K562 (cell line): ENCODE results near the gene IMMP2L. TPM values are rescaled to one million over a fixed set of nuclear protein-coding genes. Genes with fewer than 3 reads are reported as not detected.

Experiments
- ATAC-seq: fragments of 200-7000 bp; cut with Tn5 transposase; 3 replicates; pipeline ENCODE4 v1.9.1; 2020; ENCODE audit warnings: moderate library complexity
- BruUV-seq: library from RNA; stranded (reverse); fragments of 400-500 nt; replicated peaks from 2 replicates; lab custom pipeline; 2021; lab: Mats Ljungman, UMichigan
- CTCF ChIA-PET: fragments of 300-600 bp; formaldehyde crosslinking; extraction: SDS; loops from one replicate; lab custom pipeline; 2021; ENCODE audit warnings: low intra/inter-chr PET ratio; lab: Yijun Ruan, JAX
- POLR2A ChIA-PET: fragments of 300-600, 350-650 bp; sonication (Branson Sonifier 250); formaldehyde crosslinking; extraction: SDS; loops from one replicate; lab custom pipeline; 2021; ENCODE audit warnings: antibody characterized with exemption, inconsistent platforms; lab: Yijun Ruan, JAX
- DNase-seq, 4 experiments: peaks; one replicate each; pipeline versions ENCODE4 v3.0.0 to v3.0.0-alpha.2; 2011 to 2018; ENCODE audit warnings: low spot score in 3 of 4, mixed read lengths in 3 of 4; ENCODE audit errors: extremely low read depth in 1 of 4
- FAIRE-seq: peaks from 2 replicates; lab custom pipeline; 2011; peaks lifted over from hg19 to GRCh38; lab: Jason Lieb, UNC
- H2AFZ ChIP-seq: 2 replicates; pipeline ENCODE4 v1.6.0; 2011; ENCODE audit warnings: low read depth, low read length, control low read depth, inconsistent platforms
- H3K27ac ChIP-seq: fragments of 200-600 bp; 3 replicates; pipeline ENCODE4 v1.8.0; 2011; ENCODE audit warnings: low read depth, mild to moderate bottlenecking, control low read depth, inconsistent platforms, low read length, moderate library complexity, mixed read lengths; ENCODE audit errors: extremely low read depth
- H3K27me3 ChIP-seq, 2 experiments: fragments of 300-600 bp in 1 of 2; 2 replicates in 1 of 2; 3 replicates in 1 of 2; pipeline versions ENCODE4 v1.6.0 to v1.8.0; 2011; ENCODE audit warnings: inconsistent platforms in 2 of 2, low read length in 2 of 2, mild to moderate bottlenecking in 1 of 2, mixed read lengths in 1 of 2, moderate library complexity in 1 of 2; ENCODE audit not compliant: control insufficient read depth in 2 of 2, insufficient read depth in 2 of 2
- H3K36me3 ChIP-seq: fragments of 300-600 bp; 3 replicates; pipeline ENCODE4 v1.8.0; 2011; ENCODE audit warnings: mild to moderate bottlenecking, low read length, inconsistent platforms; ENCODE audit not compliant: control insufficient read depth, insufficient read depth
- H3K4me1 ChIP-seq, 2 experiments: fragments of 200-600 bp in 1 of 2; replicated peaks in 1 of 2; 2 replicates in 1 of 2; 3 replicates in 1 of 2; pipeline versions ENCODE4 v1.5.1 to v1.8.0; 2011; ENCODE audit warnings: inconsistent platforms in 2 of 2, low read length in 2 of 2, mild to moderate bottlenecking in 1 of 2, mixed read lengths in 1 of 2, moderate library complexity in 1 of 2; ENCODE audit not compliant: control insufficient read depth in 2 of 2, insufficient read depth in 2 of 2
- H3K4me2 ChIP-seq: 2 replicates; pipeline ENCODE4 v1.6.1; 2011; ENCODE audit warnings: low read length, control low read depth, inconsistent platforms, mixed read lengths; ENCODE audit not compliant: insufficient read depth
- H3K4me3 ChIP-seq: fragments of 200-600 bp; sonication (generic), shearing (Covaris generic); 2 replicates; pipeline ENCODE4 v1.5.1; 2016; ENCODE audit warnings: control low read depth, inconsistent platforms
- H3K79me2 ChIP-seq: fragments of 200-600 bp; 3 replicates; pipeline ENCODE4 v1.8.0; 2011; ENCODE audit warnings: low read length, inconsistent platforms; ENCODE audit not compliant: control insufficient read depth, insufficient read depth
- H3K9ac ChIP-seq, 2 experiments: 2 replicates each; pipeline versions ENCODE4 v1.6.0 to v1.6.1; 2011; ENCODE audit warnings: low read depth in 2 of 2, low read length in 2 of 2, control low read depth in 1 of 2, inconsistent platforms in 1 of 2, mild to moderate bottlenecking in 1 of 2, mixed read lengths in 1 of 2; ENCODE audit not compliant: insufficient read depth in 1 of 2
- H3K9me1 ChIP-seq: one replicate; pipeline ENCODE4 v1.6.0; 2011; ENCODE audit warnings: inconsistent platforms, mild to moderate bottlenecking, low read length, moderate library complexity; ENCODE audit not compliant: control insufficient read depth, insufficient read depth
- H3K9me3 ChIP-seq: replicated peaks from 2 replicates; pipeline ENCODE4 v1.5.1; 2011; ENCODE audit warnings: low read depth, low read length, inconsistent platforms; ENCODE audit not compliant: control insufficient read depth, insufficient read depth
- H4K20me1 ChIP-seq: replicated peaks from 2 replicates; pipeline ENCODE4 v1.6.1; 2011; ENCODE audit warnings: low read length, inconsistent platforms, mixed read lengths; ENCODE audit not compliant: control insufficient read depth, insufficient read depth
- ELF1 ChIP-seq: fragments of 200-800 bp; sonication (Bioruptor generic); IDR thresholded peaks from 2 replicates; pipeline ENCODE4 v1.6.1; 2016; ENCODE audit warnings: missing genetic modification characterization, missing compliant biosample characterization
- KDM4B ChIP-seq, 2 experiments: fragments of 450-650 bp in 1 of 2; sonication (generic) in 1 of 2; IDR thresholded peaks; 2 replicates each; pipeline ENCODE4 v1.6.1; 2016 to 2017; ENCODE audit warnings: borderline replicate concordance in 2 of 2, antibody characterized with exemption in 1 of 2, low read depth in 1 of 2, mild to moderate bottlenecking in 1 of 2
- L3MBTL2 ChIP-seq: fragments of 450-650 bp; IDR thresholded peaks from 2 replicates; pipeline ENCODE4 v1.6.1; 2016; ENCODE audit warnings: mild to moderate bottlenecking, moderate library complexity
- MYBL2 ChIP-seq, 2 experiments: fragments of 450-650 bp in 1 of 2; sonication (generic) in 1 of 2; formaldehyde crosslinking in 1 of 2; IDR thresholded peaks; 2 replicates each; pipeline versions ENCODE4 v1.6.1 to v1.8.1; 2017 to 2022; ENCODE audit warnings: borderline replicate concordance in 1 of 2, inconsistent platforms in 1 of 2, low read depth in 1 of 2, mild to moderate bottlenecking in 1 of 2, missing genetic modification reagents in 1 of 2, moderate library complexity in 1 of 2
- POLR2A ChIP-seq: fragments of 450-650 bp; conservative IDR thresholded peaks from 2 replicates; pipeline ENCODE4 v1.6.1; 2016
- RBM15 ChIP-seq: fragments of 200-400 bp; formaldehyde crosslinking; IDR thresholded peaks from 2 replicates; pipeline ENCODE4 v1.6.1; 2018; ENCODE audit warnings: mild to moderate bottlenecking, low read length, moderate library complexity; ENCODE audit not compliant: insufficient read depth
- TSC22D4 ChIP-seq: fragments of 450-650 bp; IDR thresholded peaks from 2 replicates; pipeline ENCODE4 v1.6.1; 2016; ENCODE audit warnings: missing genetic modification characterization, missing biosample characterization, control low read depth
- ZNF146 ChIP-seq: IDR thresholded peaks from one replicate; pipeline ENCODE4 v1.6.1; 2018; ENCODE audit warnings: missing compliant biosample characterization; ENCODE audit not compliant: unreplicated experiment
- ZNF586 ChIP-seq: fragments of 450-650 bp; formaldehyde crosslinking; conservative IDR thresholded peaks from 2 replicates; pipeline ENCODE4 v1.4.0; 2020; ENCODE audit warnings: mild to moderate bottlenecking, moderate library complexity
- ZNF644 ChIP-seq: fragments of 200-800 bp; sonication (Bioruptor generic); IDR thresholded peaks from 2 replicates; pipeline ENCODE4 v1.6.1; 2016; ENCODE audit warnings: low read depth, missing genetic modification characterization, missing compliant biosample characterization
- ZNF75A ChIP-seq: fragments of 450-650 bp; formaldehyde crosslinking; IDR thresholded peaks from 2 replicates; pipeline ENCODE4 v1.4.0; 2020; ENCODE audit warnings: mild to moderate bottlenecking
- WGBS: fragments of 100-300 bp; shearing (Covaris generic); methylation state at CpG from one replicate; pipeline ENCODE4 v1.1.6; 2016; ENCODE audit warnings: low coverage, mixed read lengths; ENCODE audit not compliant: insufficient coverage; ENCODE audit errors: missing lambda C conversion rate; 5-methylcytosine and 5-hydroxymethylcytosine counted together
- in situ Hi-C: fragments of 300-500 bp; cut with MboI; formaldehyde crosslinking; loops from 4 replicates; pipeline ENCODE4 v1.15.0; 2018; ENCODE audit warnings: inconsistent platforms, mixed read lengths
- intact Hi-C: fragments of 100-400 bp; cut with micrococcal nuclease; formaldehyde crosslinking; loops from 2 replicates; pipeline ENCODE4 v1.14.2; 2022
- polyA plus RNA-seq, 8 experiments: library from polyadenylated mRNA; depleted of rRNA in 4 of 8; stranded (reverse) in 5 of 8; unstranded in 3 of 8; fragments of >200 nt; fragmentation: Nextera tagmentation in 2 of 8; fragmentation: Illumina TruSeq in 1 of 8; extraction: Ambion mirVana in 2 of 8; extraction: Trizol in 1 of 8; gene quantifications; 2 replicates each; pipeline versions ENCODE4 v1.2.1 to v1.2.3, GENCODE V29; 2011 to 2014; ENCODE audit warnings: inconsistent platforms in 1 of 8, missing spikeins in 1 of 8
- total RNA-seq, 7 experiments: library from RNA; depleted of rRNA in 6 of 7; stranded (reverse); fragments of >200 nt in 6 of 7; fragmentation: Illumina TruSeq in 2 of 7; extraction: Trizol in 2 of 7; gene quantifications; 2 replicates each; pipeline versions ENCODE4 v1.2.1 to v1.2.3, GENCODE V29; 2011 to 2021; ENCODE audit warnings: low replicate concordance in 1 of 7
- TF ChIP-seq, protein P1 (sequence below), 2 experiments: IDR thresholded peaks; 2 replicates each; pipeline ENCODE4 v1.6.1; 2011; ENCODE audit warnings: borderline replicate concordance in 1 of 2, control low read depth in 1 of 2, low read depth in 1 of 2, low read length in 1 of 2, mild to moderate bottlenecking in 1 of 2, mixed read lengths in 1 of 2, moderate library complexity in 1 of 2; ENCODE audit not compliant: insufficient read depth in 1 of 2, insufficient read length in 1 of 2, poor library complexity in 1 of 2, severe bottlenecking in 1 of 2; ENCODE audit errors: extremely low read depth in 1 of 2

Gene IMMP2L
- total and polyA plus RNA-seq, 9 of the 15 experiments (the other 6 are each of a cell fraction or from before 2014, with no cell fraction given) = 29.7 to 116 (median 53.0) TPM

DNA sequence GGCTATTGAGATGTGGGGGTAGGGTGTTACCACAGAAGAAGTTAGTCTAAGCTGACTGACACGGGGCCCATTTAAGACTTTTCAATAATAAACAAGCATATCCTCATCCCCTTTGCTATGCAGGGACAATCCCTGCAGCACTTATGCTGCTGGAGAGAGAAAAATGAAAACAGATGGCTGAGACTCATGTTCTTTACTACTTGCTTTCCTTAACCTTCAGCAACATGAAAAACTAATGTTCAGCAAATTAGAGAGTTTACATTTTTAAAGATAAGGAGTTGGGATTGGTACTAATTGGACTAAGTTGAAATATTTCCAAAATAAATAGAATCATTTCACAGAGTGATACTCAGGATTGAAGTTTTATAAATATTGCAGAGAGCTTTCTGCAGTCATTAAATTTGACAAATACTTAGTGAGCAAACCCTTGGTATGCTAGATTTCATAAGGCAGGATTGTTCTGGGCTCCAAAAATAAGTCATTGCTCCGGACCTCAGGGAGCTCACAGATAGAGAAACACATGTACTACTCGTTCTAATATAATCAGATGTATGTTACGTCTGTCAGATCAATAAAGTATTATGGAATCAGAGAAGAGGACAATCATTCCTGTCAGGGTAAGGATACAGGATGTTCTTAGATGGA, 618.5 kb downstream of the IMMP2L start:
- BruUV-seq = no TSS peak
- H3K9me1 ChIP-seq = no peaks in the 10 kb centered on the region
- FAIRE-seq = no peak
- H3K27ac ChIP-seq = no peak overlapping the region
- WGBS = 37% methylated on average over 4 of the region's 4 CpGs
- TF ChIP-seq POLR2A (no peak), TSC22D4 (no peak), KDM4B (IDR thresholded peaks at IDR 0.05; ENCODE audit: borderline replicate concordance in 2 of 2, low read depth in 1 of 2) (no peak), ELF1 (tag) (no peak), ZNF75A (no peak), ZNF644 (tag) (no peak), L3MBTL2 (no peak), RBM15 (no peak), ZNF586 (CRISPR knock-in tag) (no peak), ZNF146 (CRISPR knock-in tag) (no peak), MYBL2 (IDR thresholded peaks at IDR 0.05; ENCODE audit: low read depth) (no peak), MYBL2 (CRISPR knock-in tag; IDR thresholded peaks at IDR 0.05; ENCODE audit: borderline replicate concordance) (no peak)
- TF ChIP-seq, protein P1, sequence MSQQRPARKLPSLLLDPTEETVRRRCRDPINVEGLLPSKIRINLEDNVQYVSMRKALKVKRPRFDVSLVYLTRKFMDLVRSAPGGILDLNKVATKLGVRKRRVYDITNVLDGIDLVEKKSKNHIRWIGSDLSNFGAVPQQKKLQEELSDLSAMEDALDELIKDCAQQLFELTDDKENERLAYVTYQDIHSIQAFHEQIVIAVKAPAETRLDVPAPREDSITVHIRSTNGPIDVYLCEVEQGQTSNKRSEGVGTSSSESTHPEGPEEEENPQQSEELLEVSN (IDR thresholded peaks at IDR 0.05; ENCODE audit: borderline replicate concordance in 1 of 2, extremely low read depth in 1 of 2, insufficient read depth in 1 of 2, insufficient read length in 1 of 2, low read depth in 1 of 2, low read length in 1 of 2, poor library complexity in 1 of 2, severe bottlenecking in 1 of 2) = no peak
- TF ChIP-seq, all 486 proteins: peak for 0
- H3K79me2 ChIP-seq = no peaks in the 10 kb centered on the region
- no peaks in the 10 kb centered on the region for H3K27me3 ChIP-seq
- ATAC-seq (no peak; the same call in 2 of the 3 replicates), DNase-seq (no peak)
- intact Hi-C loops = no loop called here
- ChIA-PET POLR2A (no interaction called here), CTCF (no interaction called here)
- no peak overlapping the region for H3K4me3 ChIP-seq
- in situ Hi-C loops = no loop called here
- no peak overlapping the region for H3K9ac ChIP-seq
- no peak overlapping the region for H3K4me2 ChIP-seq
- H4K20me1 ChIP-seq = no peaks in the 10 kb centered on the region
- H3K36me3 ChIP-seq = no peaks in the 10 kb centered on the region
- no peaks in the 10 kb centered on the region for H3K4me1 ChIP-seq
- H2AFZ ChIP-seq = no peak overlapping the region
- no peaks in the 10 kb centered on the region for H3K9me3 ChIP-seq
